IPS-18a (cell line): ENCODE results near the gene KLHL11.
A peak's percentile ranks its signal among the peaks of the same experiment; 100 is the strongest.

Experiments used
- H3K27ac ChIP-seq: one replicate; pipeline ENCODE4 v1.5.1; 2013; ENCODE audit warnings: low read length
- H3K27me3 ChIP-seq: one replicate; pipeline ENCODE4 v1.6.1; 2013; ENCODE audit warnings: mild to moderate bottlenecking, low read length; ENCODE audit not compliant: control insufficient read depth, insufficient read depth
- H3K36me3 ChIP-seq: one replicate; pipeline ENCODE4 v1.6.1; 2013; ENCODE audit warnings: low read depth, low read length; ENCODE audit not compliant: control insufficient read depth
- H3K4me1 ChIP-seq: one replicate; pipeline ENCODE4 v1.6.1; 2013; ENCODE audit warnings: low read depth, low read length; ENCODE audit not compliant: control insufficient read depth
- H3K4me3 ChIP-seq: one replicate; pipeline ENCODE4 v1.5.1; 2013; ENCODE audit warnings: low read length
- H3K9ac ChIP-seq: one replicate; pipeline ENCODE4 v1.6.1; 2013; ENCODE audit warnings: mild to moderate bottlenecking, low read length, moderate library complexity
- H3K9me3 ChIP-seq: one replicate; pipeline ENCODE4 v1.6.1; 2013; ENCODE audit warnings: low read depth, low read length; ENCODE audit not compliant: control insufficient read depth

KLHL11 gene

GRCh38 chr17:41864836-41865595 lies at the start of gene KLHL11:
KLHL11 (minus strand) TSS chr17:41865423; CDS start chr17:41865370, 53 bp downstream.
- no peaks in the 10 kb centered on the region for H3K9me3 ChIP-seq
- H3K4me3 ChIP-seq, result peak within 1 kb of the TSS; percentile 78
- H3K9ac ChIP-seq, result peak within 1 kb of the TSS; percentile 90
- H3K4me1 ChIP-seq, result peaks cover 21% of the 10 kb centered on the region
- H3K27ac ChIP-seq, result peak within 1 kb of the TSS; percentile 35
- H3K36me3 ChIP-seq, result peaks cover 29% of the 10 kb centered on the region
- no peaks in the 10 kb centered on the region for H3K27me3 ChIP-seq

- Histone ChIP-seq H3K27ac (peak overlapping the region; percentile 18), H3K27me3 (no peaks in the 10 kb centered on the region), H3K4me3 (no peak overlapping the region), H3K36me3 (peaks cover 37% of the 10 kb centered on the region), H3K4me1 (peaks cover 27% of the 10 kb centered on the region), H3K9ac (peak overlapping the region; percentile 20), H3K9me3 (no peaks in the 10 kb centered on the region)
Measured at GRCh38 chr17:41915020-41915419, 49.8 kb upstream of the KLHL11 start.

GRCh38 chr17:41914358-41914766 lies 49.1 kb upstream of the KLHL11 start:
- Histone ChIP-seq H3K4me1 (peaks cover 21% of the 10 kb centered on the region), H3K9ac (no peak overlapping the region), H3K27ac (peak overlapping the region; percentile 18), H3K36me3 (peaks cover 44% of the 10 kb centered on the region), H3K27me3 (no peaks in the 10 kb centered on the region), H3K9me3 (no peaks in the 10 kb centered on the region), H3K4me3 (no peak overlapping the region)

GRCh38 chr17:41913798-41914197 lies 48.6 kb upstream of the KLHL11 start:
- H3K4me3 ChIP-seq, result no peak overlapping the region
- no peak overlapping the region for H3K27ac ChIP-seq
- peaks cover 48% of the 10 kb centered on the region for H3K36me3 ChIP-seq
- H3K4me1 ChIP-seq, result peaks cover 21% of the 10 kb centered on the region
- H3K9ac ChIP-seq, result no peak overlapping the region
- no peaks in the 10 kb centered on the region for H3K27me3 ChIP-seq
- H3K9me3 ChIP-seq, result no peaks in the 10 kb centered on the region

- no peaks in the 10 kb centered on the region for H3K27me3 ChIP-seq
- H3K4me1 ChIP-seq, result peaks cover 21% of the 10 kb centered on the region
- H3K4me3 ChIP-seq, result no peak overlapping the region
- H3K9me3 ChIP-seq, result no peaks in the 10 kb centered on the region
- no peak overlapping the region for H3K27ac ChIP-seq
- H3K9ac ChIP-seq, result no peak overlapping the region
- peaks cover 57% of the 10 kb centered on the region for H3K36me3 ChIP-seq
Measured at GRCh38 chr17:41912925-41913324, 47.7 kb upstream of the KLHL11 start.

- Histone ChIP-seq H3K36me3 (peaks cover 78% of the 10 kb centered on the region), H3K4me1 (peaks cover 13% of the 10 kb centered on the region), H3K27me3 (no peaks in the 10 kb centered on the region), H3K9me3 (no peaks in the 10 kb centered on the region), H3K9ac (no peak overlapping the region), H3K27ac (no peak overlapping the region), H3K4me3 (no peak overlapping the region)
Measured at GRCh38 chr17:41910701-41911391, 45.6 kb upstream of the KLHL11 start.

- no peaks in the 10 kb centered on the region for H3K9me3 ChIP-seq
- no peaks in the 10 kb centered on the region for H3K4me1 ChIP-seq
- H3K27me3 ChIP-seq, result no peaks in the 10 kb centered on the region
- no peak overlapping the region for H3K4me3 ChIP-seq
- H3K36me3 ChIP-seq, result peaks cover 94% of the 10 kb centered on the region
- no peak overlapping the region for H3K27ac ChIP-seq
- no peak overlapping the region for H3K9ac ChIP-seq
Measured at GRCh38 chr17:41909088-41909487, 43.9 kb upstream of the KLHL11 start.

GRCh38 chr17:41907633-41908539 lies 42.7 kb upstream of the KLHL11 start:
- H3K27ac ChIP-seq, result no peak overlapping the region
- no peak overlapping the region for H3K4me3 ChIP-seq
- H3K9ac ChIP-seq, result no peak overlapping the region
- H3K4me1 ChIP-seq, result no peaks in the 10 kb centered on the region
- no peaks in the 10 kb centered on the region for H3K27me3 ChIP-seq
- no peaks in the 10 kb centered on the region for H3K9me3 ChIP-seq
- H3K36me3 ChIP-seq, result peaks cover 93% of the 10 kb centered on the region

GRCh38 chr17:41907185-41907556 lies 41.9 kb upstream of the KLHL11 start:
- H3K4me1 ChIP-seq, result no peaks in the 10 kb centered on the region
- H3K36me3 ChIP-seq, result peaks cover 93% of the 10 kb centered on the region
- H3K9me3 ChIP-seq, result no peaks in the 10 kb centered on the region
- no peak overlapping the region for H3K9ac ChIP-seq
- H3K27ac ChIP-seq, result no peak overlapping the region
- no peak overlapping the region for H3K4me3 ChIP-seq
- no peaks in the 10 kb centered on the region for H3K27me3 ChIP-seq

- Histone ChIP-seq H3K9me3 (no peaks in the 10 kb centered on the region), H3K36me3 (peaks cover 93% of the 10 kb centered on the region), H3K4me3 (no peak overlapping the region), H3K27me3 (no peaks in the 10 kb centered on the region), H3K9ac (no peak overlapping the region), H3K27ac (no peak overlapping the region), H3K4me1 (no peaks in the 10 kb centered on the region)
Measured at GRCh38 chr17:41906465-41907184, 41.4 kb upstream of the KLHL11 start.

- Histone ChIP-seq H3K4me1 (no peaks in the 10 kb centered on the region), H3K9me3 (no peaks in the 10 kb centered on the region), H3K27me3 (no peaks in the 10 kb centered on the region), H3K4me3 (no peak overlapping the region), H3K27ac (no peak overlapping the region), H3K9ac (no peak overlapping the region), H3K36me3 (peaks cover 92% of the 10 kb centered on the region)
Measured at GRCh38 chr17:41905172-41905571, 39.9 kb upstream of the KLHL11 start.
